Trophoblast cell (in vitro differentiated cells and primary cell): ENCODE data around the gene PRKCE.
A peak's percentile ranks its signal among the peaks of the same experiment; 100 is the strongest.

Experiments
- DNase-seq, 2 donors: peaks; one replicate each; pipeline ENCODE4 v3.0.0-alpha.2; 2016
- H2AFZ ChIP-seq: 2 replicates; pipeline ENCODE4 v1.6.1; 2013; ENCODE audit warnings: low read length, moderate library complexity, mild to moderate bottlenecking; ENCODE audit not compliant: insufficient read depth, poor library complexity
- H2AK5ac ChIP-seq: 2 replicates; pipeline ENCODE4 v1.6.1; 2013; ENCODE audit warnings: mild to moderate bottlenecking, low read length
- H2BK120ac ChIP-seq: 2 replicates; pipeline ENCODE4 v1.6.1; 2013; ENCODE audit warnings: low read length, mild to moderate bottlenecking, moderate library complexity; ENCODE audit not compliant: insufficient read depth, poor library complexity
- H2BK12ac ChIP-seq: 2 replicates; pipeline ENCODE4 v1.6.1; 2013; ENCODE audit warnings: mild to moderate bottlenecking, low read length, moderate library complexity
- H2BK5ac ChIP-seq: 2 replicates; pipeline ENCODE4 v1.6.1; 2013; ENCODE audit warnings: low read length, low read depth, moderate library complexity, mild to moderate bottlenecking; ENCODE audit not compliant: poor library complexity
- H3K14ac ChIP-seq: 2 replicates; pipeline ENCODE4 v1.6.1; 2013; ENCODE audit warnings: mild to moderate bottlenecking, low read length
- H3K18ac ChIP-seq: 2 replicates; pipeline ENCODE4 v1.6.1; 2013; ENCODE audit warnings: mild to moderate bottlenecking, low read length
- H3K23ac ChIP-seq: 2 replicates; pipeline ENCODE4 v1.6.1; 2013; ENCODE audit warnings: low read length
- H3K27ac ChIP-seq: 2 replicates; pipeline ENCODE4 v1.5.1; 2013; ENCODE audit warnings: low read depth, mild to moderate bottlenecking, inconsistent platforms, low read length, moderate library complexity
- H3K27me3 ChIP-seq: 2 replicates; pipeline ENCODE4 v1.6.1; 2013; ENCODE audit warnings: inconsistent platforms, mild to moderate bottlenecking, low read length, moderate library complexity; ENCODE audit not compliant: insufficient read depth
- H3K36me3 ChIP-seq, 2 experiments: 1 replicate in 1 of 2; 2 replicates in 1 of 2; pipeline ENCODE4 v1.6.1; 2013; ENCODE audit warnings: low read length in 2 of 2, mild to moderate bottlenecking in 2 of 2, moderate library complexity in 1 of 2; ENCODE audit not compliant: insufficient read depth in 2 of 2, control insufficient read depth in 1 of 2
- H3K4ac ChIP-seq: 2 replicates; pipeline ENCODE4 v1.6.1; 2013; ENCODE audit warnings: low read depth, mild to moderate bottlenecking, low read length, moderate library complexity
- H3K4me1 ChIP-seq, 2 experiments: 1 replicate in 1 of 2; 2 replicates in 1 of 2; pipeline ENCODE4 v1.6.1; 2013; ENCODE audit warnings: low read length in 2 of 2, mild to moderate bottlenecking in 2 of 2, moderate library complexity in 1 of 2; ENCODE audit not compliant: insufficient read depth in 2 of 2, control insufficient read depth in 1 of 2
- H3K4me2 ChIP-seq: 2 replicates; pipeline ENCODE4 v1.6.1; 2013; ENCODE audit warnings: inconsistent platforms, mild to moderate bottlenecking, low read length, moderate library complexity
- H3K4me3 ChIP-seq: 2 replicates; pipeline ENCODE4 v1.5.1; 2013; ENCODE audit warnings: mild to moderate bottlenecking, low read depth, low read length, inconsistent platforms
- H3K79me1 ChIP-seq: one replicate; pipeline ENCODE4 v1.6.1; 2013; ENCODE audit warnings: low read length
- H3K79me2 ChIP-seq: 2 replicates; pipeline ENCODE4 v1.6.1; 2013; ENCODE audit warnings: low read length, mild to moderate bottlenecking; ENCODE audit not compliant: control insufficient read depth, insufficient read depth, poor library complexity
- H3K9ac ChIP-seq: 2 replicates; pipeline ENCODE4 v1.6.1; 2013; ENCODE audit warnings: mild to moderate bottlenecking, low read length
- H3K9me3 ChIP-seq: 2 replicates; pipeline ENCODE4 v1.6.1; 2013; ENCODE audit warnings: low read depth, mild to moderate bottlenecking, control low read depth, inconsistent platforms, low read length; ENCODE audit not compliant: insufficient read depth
- H4K12ac ChIP-seq: 2 replicates; pipeline ENCODE4 v1.6.1; 2013; ENCODE audit warnings: low read depth, mild to moderate bottlenecking, low read length, moderate library complexity
- H4K8ac ChIP-seq: 2 replicates; pipeline ENCODE4 v1.6.1; 2013; ENCODE audit warnings: low read depth, mild to moderate bottlenecking, low read length, moderate library complexity
- H4K91ac ChIP-seq: one replicate; pipeline ENCODE4 v1.6.1; 2013; ENCODE audit warnings: low read depth, mild to moderate bottlenecking, low read length, moderate library complexity
- WGBS: extraction: QIAGEN DNeasy Blood & Tissue Kit; methylation state at CpG from one replicate; pipeline ENCODE4 v1.1.7; 2013; ENCODE audit warnings: missing lambda C conversion rate; ENCODE audit not compliant: insufficient read length, insufficient coverage; ENCODE audit errors: extremely low coverage; 5-methylcytosine and 5-hydroxymethylcytosine counted together

PRKCE gene

DNA sequence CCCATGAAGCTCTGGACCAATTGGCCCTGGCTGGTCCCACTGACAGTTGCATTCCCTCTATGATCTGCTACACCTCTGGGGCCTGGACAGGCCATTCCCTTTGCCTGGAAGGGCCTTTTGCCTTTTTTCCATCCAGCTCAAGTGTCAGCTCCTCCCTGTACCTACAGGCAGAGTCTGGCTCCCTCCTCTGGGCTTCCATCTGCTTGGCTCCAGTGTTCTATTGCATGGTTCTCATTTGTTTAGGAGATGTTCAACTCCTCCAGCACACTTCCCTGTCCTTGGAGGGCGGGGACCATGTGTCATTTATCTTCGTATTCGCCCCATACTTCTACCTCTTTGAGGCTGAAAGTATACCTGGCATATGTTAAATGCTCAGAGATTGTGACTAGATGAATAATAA is 61.1 kb downstream of the PRKCE start:
- no peaks in the 10 kb centered on the region for H3K4me1 ChIP-seq
- WGBS, result no CpG with 5 or more reads among the region's 3 CpGs
- H3K23ac ChIP-seq, result no peak overlapping the region
- no peak overlapping the region for H3K14ac ChIP-seq
- no peaks in the 10 kb centered on the region for H3K27me3 ChIP-seq
- H3K18ac ChIP-seq, result no peak overlapping the region
- no peak overlapping the region for H3K4me3 ChIP-seq
- no peak overlapping the region for H4K12ac ChIP-seq
- no peak overlapping the region for H3K27ac ChIP-seq
- no peaks in the 10 kb centered on the region for H3K36me3 ChIP-seq
- no peak overlapping the region for H2BK120ac ChIP-seq
- H2BK12ac ChIP-seq, result no peak overlapping the region
- H3K9me3 ChIP-seq, result peaks cover 2% of the 10 kb centered on the region
- DNase-seq, result no peak
- H3K4ac ChIP-seq, result no peak overlapping the region
- no peak overlapping the region for H3K9ac ChIP-seq
- H2AK5ac ChIP-seq, result no peak overlapping the region
- no peaks in the 10 kb centered on the region for H3K79me2 ChIP-seq
- no peak overlapping the region for H4K8ac ChIP-seq
- no peak overlapping the region for H2AFZ ChIP-seq
- H4K91ac ChIP-seq, result no peak overlapping the region
- no peak overlapping the region for H2BK5ac ChIP-seq
- no peak overlapping the region for H3K4me2 ChIP-seq
- H3K79me1 ChIP-seq, result no peaks in the 10 kb centered on the region

DNA sequence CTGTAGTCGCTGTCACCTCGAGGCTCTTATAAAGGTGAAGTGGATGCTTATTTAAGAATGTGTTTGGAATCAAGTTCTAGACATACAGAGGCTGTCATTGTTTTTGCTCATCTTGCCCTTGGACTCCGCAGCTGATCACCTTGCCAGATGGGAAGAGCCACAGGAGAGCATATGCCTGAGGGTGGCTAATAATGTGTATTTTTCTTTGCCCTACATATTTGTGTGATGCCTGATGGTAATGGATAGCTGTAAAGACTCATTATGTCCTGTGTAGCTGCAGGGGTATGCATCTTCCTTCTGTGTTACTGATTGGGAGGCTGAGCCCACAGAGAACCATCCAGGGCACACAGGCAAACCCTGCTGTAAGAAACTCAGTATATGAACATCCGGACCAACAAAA is 61.7 kb downstream of the PRKCE start:
- Histone ChIP-seq H3K4me3 (no peak overlapping the region), H4K12ac (no peak overlapping the region), H2AFZ (no peak overlapping the region), H3K36me3 (no peaks in the 10 kb centered on the region), H3K27ac (no peak overlapping the region), H3K4me1 (no peaks in the 10 kb centered on the region), H3K4ac (no peak overlapping the region), H3K79me2 (no peaks in the 10 kb centered on the region), H4K8ac (no peak overlapping the region), H2BK12ac (no peak overlapping the region), H4K91ac (no peak overlapping the region), H3K9me3 (peaks cover 2% of the 10 kb centered on the region), H3K9ac (no peak overlapping the region), H2BK120ac (no peak overlapping the region), H3K4me2 (no peak overlapping the region), H3K18ac (no peak overlapping the region), H3K23ac (no peak overlapping the region), H3K14ac (no peak overlapping the region), H3K79me1 (no peaks in the 10 kb centered on the region), H3K27me3 (no peaks in the 10 kb centered on the region), H2BK5ac (no peak overlapping the region), H2AK5ac (no peak overlapping the region)
- DNase-seq, result no peak
- WGBS, result no CpG with 5 or more reads among the region's 4 CpGs

DNA sequence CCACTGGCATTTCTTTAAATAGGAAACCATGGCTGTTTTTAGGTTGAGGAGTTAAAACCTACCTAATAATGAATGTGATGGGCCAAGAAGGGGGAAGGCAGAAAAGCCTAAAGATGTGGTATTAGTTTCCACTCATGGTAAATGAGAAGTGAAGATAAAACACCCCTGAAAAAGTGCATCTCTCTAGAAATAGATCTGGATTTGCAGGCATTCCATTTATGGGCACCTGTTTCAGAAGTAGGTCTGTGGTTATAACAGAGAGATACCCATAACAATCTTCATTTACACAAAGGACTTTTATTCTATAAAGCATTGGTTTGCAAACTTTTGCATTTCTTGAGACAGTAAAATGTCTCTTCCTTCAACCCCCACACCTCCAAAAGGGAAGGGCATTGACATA is 62.1 kb downstream of the PRKCE start:
- H3K23ac ChIP-seq, result no peak overlapping the region
- no peaks in the 10 kb centered on the region for H3K4me1 ChIP-seq
- H2AFZ ChIP-seq, result no peak overlapping the region
- H4K8ac ChIP-seq, result no peak overlapping the region
- no peak overlapping the region for H3K18ac ChIP-seq
- H4K12ac ChIP-seq, result no peak overlapping the region
- no peaks in the 10 kb centered on the region for H3K79me1 ChIP-seq
- no peak overlapping the region for H2BK5ac ChIP-seq
- no peak overlapping the region for H2BK12ac ChIP-seq
- no peak overlapping the region for H3K14ac ChIP-seq
- peaks cover 2% of the 10 kb centered on the region for H3K9me3 ChIP-seq
- H4K91ac ChIP-seq, result no peak overlapping the region
- no peak overlapping the region for H3K4me3 ChIP-seq
- H2BK120ac ChIP-seq, result no peak overlapping the region
- H3K4me2 ChIP-seq, result no peak overlapping the region
- no peak for DNase-seq
- no peak overlapping the region for H2AK5ac ChIP-seq
- H3K27me3 ChIP-seq, result no peaks in the 10 kb centered on the region
- no peak overlapping the region for H3K9ac ChIP-seq
- H3K79me2 ChIP-seq, result no peaks in the 10 kb centered on the region
- no peak overlapping the region for H3K4ac ChIP-seq
- H3K36me3 ChIP-seq, result no peaks in the 10 kb centered on the region
- no peak overlapping the region for H3K27ac ChIP-seq

DNA sequence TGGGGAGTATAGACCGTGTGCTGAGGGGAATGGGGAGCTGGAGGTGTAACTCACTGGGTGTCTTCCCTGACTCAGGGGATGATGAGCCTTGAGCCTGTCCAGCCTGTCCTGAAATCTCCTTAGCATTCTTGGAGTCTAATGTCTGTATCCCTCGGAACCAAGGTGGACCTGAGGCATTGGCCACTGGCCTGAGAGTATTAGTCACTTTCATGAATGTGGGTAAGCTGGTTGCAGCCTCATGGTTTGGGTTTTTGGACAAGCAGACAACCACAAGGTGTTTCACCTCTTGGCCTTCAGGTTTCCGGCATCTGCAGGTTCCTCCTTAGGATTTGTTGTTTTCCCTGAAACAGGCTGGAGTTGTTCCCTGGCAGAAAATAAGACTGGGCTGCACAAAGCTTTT is 63.2 kb downstream of the PRKCE start:
- Histone ChIP-seq H2BK120ac (no peak overlapping the region), H2AK5ac (no peak overlapping the region), H3K9me3 (no peaks in the 10 kb centered on the region), H3K14ac (no peak overlapping the region), H2BK12ac (no peak overlapping the region), H4K8ac (no peak overlapping the region), H3K4ac (no peak overlapping the region), H3K27me3 (no peaks in the 10 kb centered on the region), H3K4me2 (no peak overlapping the region), H2BK5ac (no peak overlapping the region), H3K27ac (no peak overlapping the region), H3K4me1 (no peaks in the 10 kb centered on the region), H3K36me3 (no peaks in the 10 kb centered on the region), H4K91ac (no peak overlapping the region), H3K23ac (no peak overlapping the region), H3K9ac (no peak overlapping the region), H3K18ac (no peak overlapping the region), H2AFZ (no peak overlapping the region), H3K79me2 (no peaks in the 10 kb centered on the region), H3K79me1 (no peaks in the 10 kb centered on the region), H3K4me3 (no peak overlapping the region), H4K12ac (no peak overlapping the region)
- no CpG with 5 or more reads among the region's 3 CpGs for WGBS
- peak; percentile 72 to 87 for DNase-seq
